Activated naive CD8-positive, alpha-beta T cell (primary cell): ENCODE data around the gene PDCD11.
A peak's percentile ranks its signal among the peaks of the same experiment; 100 is the strongest.
"Not testable (repeated sequence)": the region's sequence is repeated elsewhere in the genome, so short reads cannot be mapped to it uniquely, and the experiment has no call there.

Experiments
- H3K27ac Mint-ChIP-seq: one replicate; pipeline ENCODE4 v1.8.0; 2021; ENCODE audit warnings: mixed read lengths
- H3K27me3 Mint-ChIP-seq: one replicate; pipeline ENCODE4 v1.8.0; 2021; ENCODE audit warnings: mixed read lengths
- H3K36me3 Mint-ChIP-seq: one replicate; pipeline ENCODE4 v1.8.0; 2021; ENCODE audit warnings: mixed read lengths
- H3K4me1 Mint-ChIP-seq: one replicate; pipeline ENCODE4 v1.8.0; 2021; ENCODE audit warnings: low read depth, mixed read lengths
- H3K4me3 Mint-ChIP-seq: one replicate; pipeline ENCODE4 v1.8.0; 2021; ENCODE audit warnings: mild to moderate bottlenecking, mixed read lengths
- H3K9me3 Mint-ChIP-seq: one replicate; pipeline ENCODE4 v1.8.0; 2021; ENCODE audit warnings: low read depth, mixed read lengths

The PDCD11 gene

GRCh38 chr10:103396067-103396788 is at the start of gene PDCD11, which contains the start of gene ATP5MK:
Gene PDCD11, plus strand, starts transcription at chr10:103396626. Its CDS starts 1,801 bp downstream, at chr10:103398427.
Gene ATP5MK, minus strand, starts transcription at chr10:103396475. Its CDS starts 4,018 bp downstream, at chr10:103392457.
- Mint-ChIP-seq H3K4me3 (peak within 1 kb of the TSS; percentile 99), H3K36me3 (peaks cover 11% of the 10 kb centered on the region), H3K27ac (peak within 1 kb of the TSS; percentile 95), H3K9me3 (no peaks in the 10 kb centered on the region), H3K27me3 (no peaks in the 10 kb centered on the region), H3K4me1 (peaks cover 56% of the 10 kb centered on the region)

DNA sequence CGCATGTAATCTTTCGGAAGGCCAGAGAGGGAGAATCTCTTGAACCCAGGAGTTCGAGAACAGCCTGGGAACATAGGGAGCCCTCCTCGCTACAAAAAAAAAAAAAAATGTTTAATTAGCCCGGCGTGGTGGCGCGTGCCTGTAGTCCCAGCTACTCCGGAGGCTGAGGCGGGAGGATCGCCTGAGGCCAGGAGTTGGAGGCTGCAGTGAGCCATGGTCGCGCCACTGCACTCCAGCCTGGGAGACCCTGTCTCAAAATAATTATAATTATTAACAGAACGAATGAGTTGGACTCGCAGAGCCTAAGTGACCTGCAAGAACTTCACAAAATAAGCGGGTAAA is 46.3 kb upstream of the PDCD11 start:
- Mint-ChIP-seq H3K9me3 (no peaks in the 10 kb centered on the region), H3K27me3 (no peaks in the 10 kb centered on the region), H3K4me3 (peak overlapping the region; percentile 90), H3K36me3 (peaks cover 2% of the 10 kb centered on the region), H3K4me1 (peaks cover 8% of the 10 kb centered on the region), H3K27ac (peak overlapping the region; percentile 85)

DNA sequence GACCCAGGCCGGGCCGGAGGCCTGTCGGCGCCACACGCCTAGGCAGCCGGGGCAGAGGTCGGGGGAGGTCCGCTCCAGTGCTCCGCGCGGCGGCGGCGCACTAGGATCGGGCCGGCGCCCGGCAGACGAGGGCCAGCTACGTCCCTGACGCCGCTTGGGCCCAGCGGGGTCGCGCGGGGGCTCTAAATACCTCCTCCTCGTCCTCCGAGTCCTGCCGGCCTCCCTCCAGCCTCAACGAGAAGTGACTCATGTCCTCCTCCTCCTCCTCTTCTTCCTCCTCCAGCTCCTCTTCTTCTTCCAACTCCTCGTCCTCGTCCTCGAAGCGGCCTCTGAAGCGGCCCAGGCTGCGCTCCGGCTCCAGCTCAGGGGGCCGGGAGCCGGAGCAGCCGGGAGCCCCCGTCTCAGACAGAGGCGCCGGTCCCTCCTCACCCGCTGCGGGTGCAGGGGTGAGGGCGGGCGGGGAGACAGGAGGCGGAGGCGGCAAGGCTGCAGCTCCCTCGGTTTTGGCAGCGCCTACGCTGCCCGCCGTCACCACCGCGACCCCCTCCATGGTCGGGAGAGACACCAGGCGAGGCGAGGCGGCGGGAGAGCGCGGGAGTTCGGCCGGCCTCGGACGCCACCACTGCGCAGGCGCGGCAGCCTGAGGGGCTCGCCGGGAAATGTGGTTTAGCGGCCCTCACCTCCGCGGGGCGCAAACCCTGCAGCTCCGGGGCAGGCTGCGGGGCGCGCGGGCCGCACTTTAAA is 45.7 kb upstream of the PDCD11 start, which contains the start of gene PCGF6:
Gene PCGF6 (minus strand): TSS at position 624 of the 744 bp plus-strand sequence. CDS start 74 bp downstream, at position 550.
- no peaks in the 10 kb centered on the region for H3K27me3 Mint-ChIP-seq
- H3K4me1 Mint-ChIP-seq, result peaks cover 8% of the 10 kb centered on the region
- no peaks in the 10 kb centered on the region for H3K9me3 Mint-ChIP-seq
- peak within 1 kb of the TSS; percentile 90 for H3K27ac Mint-ChIP-seq
- H3K36me3 Mint-ChIP-seq, result peaks cover 2% of the 10 kb centered on the region
- peak within 1 kb of the TSS; percentile 90 for H3K4me3 Mint-ChIP-seq

GRCh38 chr10:103353281-103353680 is 43.1 kb upstream of the PDCD11 start:
- Mint-ChIP-seq H3K9me3 (no peaks in the 10 kb centered on the region), H3K4me1 (peaks cover 8% of the 10 kb centered on the region), H3K4me3 (no peak overlapping the region), H3K36me3 (peaks cover 2% of the 10 kb centered on the region), H3K27me3 (no peaks in the 10 kb centered on the region), H3K27ac (no peak overlapping the region)

DNA sequence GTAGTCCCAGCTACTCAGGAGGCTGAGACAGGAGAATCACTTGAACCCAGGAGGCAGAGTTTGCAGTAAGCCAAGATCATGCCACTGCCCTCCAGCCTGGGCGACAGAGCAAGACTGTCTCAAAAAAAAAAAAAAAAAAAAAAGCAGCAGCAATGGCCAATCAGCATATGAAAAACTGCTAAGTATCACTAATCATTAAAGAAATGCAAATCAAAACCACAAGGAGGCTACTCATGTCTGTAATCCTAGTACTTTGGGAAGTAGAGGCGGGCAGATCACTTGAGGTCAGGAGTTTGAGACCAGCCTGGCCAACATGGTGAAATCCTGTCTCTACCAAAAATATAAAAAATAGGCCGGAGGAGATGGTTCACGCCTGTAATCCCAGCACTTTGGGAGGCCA is 41.9 kb upstream of the PDCD11 start:
- H3K4me1 Mint-ChIP-seq, H3K27me3 Mint-ChIP-seq, H3K36me3 Mint-ChIP-seq, H3K9me3 Mint-ChIP-seq, H3K27ac Mint-ChIP-seq, H3K4me3 Mint-ChIP-seq: not testable (repeated sequence)

- H3K4me1 Mint-ChIP-seq, result peaks cover 4% of the 10 kb centered on the region
These were observed 40.4 kb upstream of the PDCD11 start for GRCh38 chr10:103355906-103356599.

DNA sequence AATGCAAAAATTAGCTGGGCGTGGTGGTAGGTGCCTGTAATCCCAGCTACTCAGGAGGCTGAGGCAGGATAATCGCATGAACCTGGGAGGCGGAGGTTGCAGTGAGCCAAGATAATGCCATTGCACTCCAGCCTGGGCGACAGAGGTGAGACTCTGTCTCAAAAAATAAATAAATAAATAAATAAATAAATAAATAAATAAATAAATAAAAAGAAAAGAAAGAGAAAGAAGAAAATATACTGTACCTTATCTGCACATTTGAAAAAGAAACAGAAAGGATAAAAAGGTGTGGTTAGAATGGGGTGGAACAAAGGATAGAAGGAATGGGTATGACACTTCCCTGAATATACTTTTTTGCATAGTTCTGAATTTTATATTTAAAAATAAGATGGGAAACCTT is 36.9 kb upstream of the PDCD11 start:
- H3K27ac Mint-ChIP-seq, H3K4me3 Mint-ChIP-seq, H3K4me1 Mint-ChIP-seq, H3K36me3 Mint-ChIP-seq, H3K27me3 Mint-ChIP-seq, H3K9me3 Mint-ChIP-seq: not testable (repeated sequence)

More at GRCh38 chr10:103355906-103356599, 40.4 kb upstream of the PDCD11 start:
- no peak overlapping the region for H3K4me3 Mint-ChIP-seq
- no peak overlapping the region for H3K27ac Mint-ChIP-seq
- no peaks in the 10 kb centered on the region for H3K27me3 Mint-ChIP-seq
- H3K9me3 Mint-ChIP-seq, result no peaks in the 10 kb centered on the region
- H3K36me3 Mint-ChIP-seq, result no peaks in the 10 kb centered on the region

DNA sequence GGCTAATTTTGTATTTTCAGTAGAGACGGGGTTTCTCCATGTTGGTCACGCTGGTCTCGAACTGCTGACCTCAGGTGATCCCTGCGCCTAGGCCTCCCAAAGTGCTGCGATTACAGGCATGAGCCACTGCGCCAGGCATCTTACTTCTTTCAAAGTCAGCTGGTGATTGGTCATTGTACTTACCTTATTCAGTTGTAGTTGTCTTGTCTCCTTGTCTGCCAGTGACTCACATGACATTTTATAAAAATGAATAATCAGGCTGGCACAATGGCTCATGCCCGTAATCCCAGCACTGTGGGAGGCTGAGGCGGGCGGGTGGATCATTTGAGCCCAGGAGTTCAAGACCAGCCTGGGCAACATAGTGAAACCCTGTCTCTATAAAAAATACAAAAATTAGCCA is 35.6 kb upstream of the PDCD11 start:
- H3K27ac Mint-ChIP-seq, H3K9me3 Mint-ChIP-seq, H3K36me3 Mint-ChIP-seq, H3K27me3 Mint-ChIP-seq, H3K4me3 Mint-ChIP-seq, H3K4me1 Mint-ChIP-seq: not testable (repeated sequence)

GRCh38 chr10:103367379-103367781 is 29.0 kb upstream of the PDCD11 start:
- Mint-ChIP-seq H3K9me3 (no peaks in the 10 kb centered on the region), H3K4me1 (peaks cover 15% of the 10 kb centered on the region), H3K27me3 (no peaks in the 10 kb centered on the region), H3K27ac (peak overlapping the region; percentile 88), H3K4me3 (peak overlapping the region; percentile 86), H3K36me3 (peaks cover 2% of the 10 kb centered on the region)

DNA sequence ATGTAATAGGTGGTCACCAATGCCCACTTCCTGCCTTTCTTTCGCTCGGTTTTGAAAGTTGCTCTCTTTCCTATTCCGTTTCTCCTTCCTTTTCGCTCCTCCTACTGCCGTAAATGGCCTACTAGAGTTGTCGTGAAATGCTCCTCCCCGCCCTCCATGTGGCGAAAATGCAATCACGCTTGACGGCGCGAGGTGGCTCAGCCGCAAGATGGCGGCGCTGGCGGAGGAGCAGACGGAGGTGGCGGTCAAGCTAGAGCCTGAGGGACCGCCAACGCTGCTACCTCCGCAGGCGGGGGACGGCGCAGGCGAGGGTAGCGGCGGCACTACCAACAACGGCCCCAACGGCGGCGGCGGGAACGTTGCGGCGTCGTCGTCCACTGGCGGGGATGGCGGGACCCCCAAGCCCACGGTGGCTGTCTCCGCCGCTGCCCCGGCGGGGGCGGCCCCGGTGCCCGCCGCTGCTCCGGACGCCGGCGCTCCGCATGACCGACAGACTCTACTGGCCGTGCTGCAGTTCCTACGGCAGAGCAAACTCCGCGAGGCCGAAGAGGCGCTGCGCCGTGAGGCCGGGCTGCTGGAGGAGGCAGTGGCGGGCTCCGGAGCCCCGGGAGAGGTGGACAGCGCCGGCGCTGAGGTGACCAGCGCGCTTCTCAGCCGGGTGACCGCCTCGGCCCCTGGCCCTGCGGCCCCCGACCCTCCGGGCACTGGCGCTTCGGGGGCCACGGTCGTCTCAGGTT is 28.5 kb upstream of the PDCD11 start, which contains the start of gene TAF5:
Gene TAF5 (plus strand): TSS at position 195 of the 737 bp plus-strand sequence. CDS start 14 bp downstream, at position 209.
- peaks cover 15% of the 10 kb centered on the region for H3K4me1 Mint-ChIP-seq
- H3K36me3 Mint-ChIP-seq, result peaks cover 2% of the 10 kb centered on the region
- H3K9me3 Mint-ChIP-seq, result no peaks in the 10 kb centered on the region

GRCh38 chr10:103373544-103373943 is 22.9 kb upstream of the PDCD11 start:
- H3K27me3 Mint-ChIP-seq, result no peaks in the 10 kb centered on the region
- peak overlapping the region; percentile 2 for H3K27ac Mint-ChIP-seq
- peaks cover 14% of the 10 kb centered on the region for H3K4me1 Mint-ChIP-seq
- H3K9me3 Mint-ChIP-seq, result no peaks in the 10 kb centered on the region
- peaks cover 13% of the 10 kb centered on the region for H3K36me3 Mint-ChIP-seq
- no peak overlapping the region for H3K4me3 Mint-ChIP-seq

More for the DNA sequence above, 28.5 kb upstream of the PDCD11 start, which contains the start of gene TAF5:
- Mint-ChIP-seq H3K4me3 (peak within 1 kb of the TSS; percentile 91), H3K27ac (peak within 1 kb of the TSS; percentile 91), H3K27me3 (no peaks in the 10 kb centered on the region)

GRCh38 chr10:103374263-103374662 is 22.2 kb upstream of the PDCD11 start:
- Mint-ChIP-seq H3K4me3 (no peak overlapping the region), H3K27ac (no peak overlapping the region), H3K9me3 (no peaks in the 10 kb centered on the region), H3K4me1 (peaks cover 12% of the 10 kb centered on the region), H3K36me3 (peaks cover 13% of the 10 kb centered on the region), H3K27me3 (no peaks in the 10 kb centered on the region)

GRCh38 chr10:103382769-103383168 is 13.7 kb upstream of the PDCD11 start:
- Mint-ChIP-seq H3K36me3 (peaks cover 3% of the 10 kb centered on the region), H3K4me1 (no peaks in the 10 kb centered on the region), H3K27ac (no peak overlapping the region), H3K27me3 (no peaks in the 10 kb centered on the region), H3K4me3 (no peak overlapping the region), H3K9me3 (no peaks in the 10 kb centered on the region)

DNA sequence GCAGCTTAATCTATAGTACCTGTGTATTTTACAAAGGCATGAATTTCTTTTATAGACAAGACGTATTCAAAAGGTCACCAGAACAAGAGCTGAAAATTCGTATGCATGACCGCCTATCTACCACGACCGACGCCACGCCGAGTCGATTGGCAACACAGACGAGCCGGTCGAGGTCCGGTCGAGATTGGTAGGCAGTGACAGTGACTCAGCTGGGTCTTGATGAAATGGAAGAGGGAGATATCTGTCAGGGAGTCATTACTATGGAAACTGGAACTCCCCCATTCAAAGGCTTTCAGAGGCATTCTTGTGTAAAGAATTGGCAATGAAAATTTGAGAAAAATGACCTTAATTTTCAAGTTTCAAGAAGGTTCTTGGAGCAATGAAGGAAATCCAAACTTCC is 2.2 kb upstream of the PDCD11 start:
- Mint-ChIP-seq H3K9me3 (no peaks in the 10 kb centered on the region), H3K27ac (peak overlapping the region; percentile 79), H3K36me3 (peaks cover 8% of the 10 kb centered on the region), H3K27me3 (no peaks in the 10 kb centered on the region), H3K4me3 (peak overlapping the region; percentile 80), H3K4me1 (peaks cover 49% of the 10 kb centered on the region)
